MM.1S (cell line): ENCODE results near the gene WDR41.

Source experiments
- DNase-seq: peaks from one replicate; pipeline ENCODE4 v3.0.0-alpha.2; 2015
- H2AFZ ChIP-seq: fragments of 300-600 bp; sonication (generic); 2 replicates; pipeline ENCODE4 v1.6.0; 2016; ENCODE audit warnings: antibody characterized with exemption, low read length
- H3F3A ChIP-seq: fragments of 300-600 bp; sonication (generic); 2 replicates; pipeline ENCODE4 v1.6.1; 2016; ENCODE audit warnings: mild to moderate bottlenecking, antibody characterized with exemption, low read length, moderate library complexity, mixed read lengths; ENCODE audit not compliant: insufficient read depth
- H3K27ac ChIP-seq: fragments of 300-600 bp; sonication (generic); 2 replicates; pipeline ENCODE4 v1.5.1; 2016; ENCODE audit warnings: mild to moderate bottlenecking, low read length
- H3K27me3 ChIP-seq: fragments of 300-600 bp; sonication (generic); replicated peaks from 2 replicates; pipeline ENCODE4 v1.6.0; 2016; ENCODE audit warnings: low read length; ENCODE audit not compliant: insufficient read depth
- H3K36me3 ChIP-seq: fragments of 300-600 bp; sonication (generic); replicated peaks from 2 replicates; pipeline ENCODE4 v1.6.1; 2016; ENCODE audit warnings: mild to moderate bottlenecking, low read length, mixed read lengths; ENCODE audit not compliant: insufficient read depth
- H3K4me1 ChIP-seq: fragments of 300-600 bp; sonication (generic); 2 replicates; pipeline ENCODE4 v1.6.1; 2016; ENCODE audit warnings: low read length, mixed read lengths
- H3K4me2 ChIP-seq: fragments of 300-600 bp; sonication (generic); 2 replicates; pipeline ENCODE4 v1.6.0; 2016; ENCODE audit warnings: low read depth, low read length
- H3K4me3 ChIP-seq: fragments of 300-600 bp; sonication (generic); 2 replicates; pipeline ENCODE4 v1.5.1; 2016; ENCODE audit warnings: low read length, mixed read lengths
- H3K79me2 ChIP-seq: fragments of 300-600 bp; sonication (generic); 2 replicates; pipeline ENCODE4 v1.6.1; 2016; ENCODE audit warnings: mixed run types, low read length, mixed read lengths
- H3K9ac ChIP-seq: fragments of 300-600 bp; sonication (generic); 2 replicates; pipeline ENCODE4 v1.6.1; 2016; ENCODE audit warnings: low read length, mixed read lengths
- H3K9me2 ChIP-seq: fragments of 300-600 bp; sonication (generic); replicated peaks from 2 replicates; pipeline ENCODE4 v1.6.1; 2016; ENCODE audit warnings: mild to moderate bottlenecking, low read length, mixed read lengths; ENCODE audit not compliant: insufficient read depth
- H3K9me3 ChIP-seq: fragments of 300-600 bp; sonication (generic); replicated peaks from 2 replicates; pipeline ENCODE4 v1.6.1; 2016; ENCODE audit warnings: mild to moderate bottlenecking, low read length, mixed read lengths; ENCODE audit not compliant: insufficient read depth
- H4K20me1 ChIP-seq: fragments of 300-600 bp; sonication (generic); 2 replicates; pipeline ENCODE4 v1.6.1; 2016; ENCODE audit warnings: mild to moderate bottlenecking, low read length, moderate library complexity, mixed read lengths; ENCODE audit not compliant: insufficient read depth
- CTCF ChIP-seq: fragments of 300-600 bp; sonication (generic); IDR thresholded peaks from 2 replicates; pipeline ENCODE4 v1.5.1; 2016; ENCODE audit warnings: antibody characterized with exemption, low read length, mixed read lengths
- EZH2 ChIP-seq: fragments of 300-600 bp; sonication (generic); optimal IDR thresholded peaks from 2 replicates; pipeline ENCODE3; 2017; ENCODE audit warnings: low read depth, mild to moderate bottlenecking, antibody characterized with exemption, low read length, mixed read lengths
- EZH2phosphoT487 ChIP-seq: fragments of 300-600 bp; sonication (generic); IDR thresholded peaks from 2 replicates; pipeline ENCODE4 v1.6.1; 2018; ENCODE audit warnings: antibody characterized with exemption, low read length

Gene WDR41

GRCh38 chr5:77419644-77420582, 72.2 kb downstream of the WDR41 start:
- no peaks in the 10 kb centered on the region for H4K20me1 ChIP-seq
- no peaks in the 10 kb centered on the region for H3K36me3 ChIP-seq
- H3K4me2 ChIP-seq = no peak overlapping the region
- TF ChIP-seq EZH2 = no peak
- no peak for TF ChIP-seq CTCF
- no peak for TF ChIP-seq EZH2phosphoT487
- H3K4me3 ChIP-seq = no peak overlapping the region
- DNase-seq = no peak
- no peak overlapping the region for H2AFZ ChIP-seq
- H3K27ac ChIP-seq = no peak overlapping the region
- H3K9me2 ChIP-seq = no peaks in the 10 kb centered on the region
- H3K4me1 ChIP-seq = no peaks in the 10 kb centered on the region
- H3K27me3 ChIP-seq = no peaks in the 10 kb centered on the region
- no peaks in the 10 kb centered on the region for H3K9me3 ChIP-seq
- no peaks in the 10 kb centered on the region for H3K79me2 ChIP-seq
- H3K9ac ChIP-seq = no peak overlapping the region
- H3F3A ChIP-seq = no peaks in the 10 kb centered on the region

GRCh38 chr5:77418601-77419581, 73.2 kb downstream of the WDR41 start:
- TF ChIP-seq EZH2phosphoT487 (no peak), CTCF (no peak), EZH2 (no peak)
- Histone ChIP-seq H3K36me3 (no peaks in the 10 kb centered on the region), H3K4me3 (no peak overlapping the region), H3K79me2 (no peaks in the 10 kb centered on the region), H4K20me1 (no peaks in the 10 kb centered on the region), H3K9me2 (no peaks in the 10 kb centered on the region), H3F3A (no peaks in the 10 kb centered on the region), H3K9me3 (no peaks in the 10 kb centered on the region), H2AFZ (no peak overlapping the region), H3K4me1 (no peaks in the 10 kb centered on the region), H3K9ac (no peak overlapping the region), H3K27ac (no peak overlapping the region), H3K4me2 (no peak overlapping the region), H3K27me3 (no peaks in the 10 kb centered on the region)
- no peak for DNase-seq

GRCh38 chr5:77418162-77418561, 74.0 kb downstream of the WDR41 start:
- no peaks in the 10 kb centered on the region for H3K36me3 ChIP-seq
- DNase-seq = no peak
- H3K9me2 ChIP-seq = no peaks in the 10 kb centered on the region
- H2AFZ ChIP-seq = no peak overlapping the region
- H3K4me1 ChIP-seq = no peaks in the 10 kb centered on the region
- H3K9ac ChIP-seq = no peak overlapping the region
- no peaks in the 10 kb centered on the region for H3K9me3 ChIP-seq
- no peaks in the 10 kb centered on the region for H3F3A ChIP-seq
- H3K4me3 ChIP-seq = no peak overlapping the region
- H3K27ac ChIP-seq = no peak overlapping the region
- no peaks in the 10 kb centered on the region for H4K20me1 ChIP-seq
- no peak overlapping the region for H3K4me2 ChIP-seq
- TF ChIP-seq EZH2 (no peak), EZH2phosphoT487 (no peak), CTCF (no peak)
- no peaks in the 10 kb centered on the region for H3K27me3 ChIP-seq
- no peaks in the 10 kb centered on the region for H3K79me2 ChIP-seq
